ENCODE data around the gene MAPK8.
"Not testable (repeated sequence)": the region's sequence is repeated elsewhere in the genome, so short reads cannot be mapped to it uniquely, and the experiment has no call there.

Gene MAPK8

GRCh38 chr10:48336978-48337599 lies 30.6 kb downstream of the MAPK8 start:
- H3K27ac ChIP-seq, result no peak overlapping the region
- TF ChIP-seq ZFX (IDR thresholded peaks at IDR 0.05; ENCODE audit: borderline replicate concordance) (no peak), CTCF (IDR thresholded peaks at IDR 0.05) (no peak)

GRCh38 chr10:48340734-48341133 lies 34.3 kb downstream of the MAPK8 start:
- TF ChIP-seq CTCF (IDR thresholded peaks at IDR 0.05) (no peak), ZFX (IDR thresholded peaks at IDR 0.05; ENCODE audit: borderline replicate concordance) (no peak)
- H3K27ac ChIP-seq, result no peak overlapping the region

GRCh38 chr10:48343106-48343505 lies 36.6 kb downstream of the MAPK8 start:
- TF ChIP-seq CTCF (IDR thresholded peaks at IDR 0.05) (no peak), ZFX (IDR thresholded peaks at IDR 0.05; ENCODE audit: borderline replicate concordance) (no peak)
- H3K27ac ChIP-seq, result no peak overlapping the region

GRCh38 chr10:48343921-48344598 lies 37.6 kb downstream of the MAPK8 start:
- no peak overlapping the region for H3K27ac ChIP-seq
- TF ChIP-seq CTCF (IDR thresholded peaks at IDR 0.05), result no peak
- no peak for TF ChIP-seq ZFX (IDR thresholded peaks at IDR 0.05; ENCODE audit: borderline replicate concordance)

- TF ChIP-seq CTCF (IDR thresholded peaks at IDR 0.05), result peak; percentile 20; the same call in 1 of the 2 replicates
- not testable (repeated sequence) for H3K27ac ChIP-seq
Measured at GRCh38 chr10:48346248-48346647, 39.8 kb downstream of the MAPK8 start.

GRCh38 chr10:48347539-48347938 lies 41.1 kb downstream of the MAPK8 start:
- not testable (repeated sequence) for H3K27ac ChIP-seq

GRCh38 chr10:48347943-48348342 lies 41.5 kb downstream of the MAPK8 start:
- not testable (repeated sequence) for H3K27ac ChIP-seq

- TF ChIP-seq ZFX (IDR thresholded peaks at IDR 0.05; ENCODE audit: borderline replicate concordance) (no peak), CTCF (IDR thresholded peaks at IDR 0.05) (no peak)
Measured at GRCh38 chr10:48353246-48353645, 46.8 kb downstream of the MAPK8 start.

More at GRCh38 chr10:48353246-48353645, 46.8 kb downstream of the MAPK8 start:
- H3K27ac ChIP-seq, result no peak overlapping the region

Data from 22Rv1 (cell line).